RWPE2 (cell line): ENCODE results near the gene ABCA10.

Experiments
- ATAC-seq: fragments of 200-7000 bp; cut with Tn5 transposase; 3 replicates; pipeline ENCODE4 v1.9.1; 2021; ENCODE audit warnings: low read depth
- DNase-seq: peaks from one replicate; pipeline ENCODE4 v3.0.0-alpha.2; 2020; ENCODE audit warnings: low spot score
- H3K27ac ChIP-seq: fragments of 450-650 bp; 2 replicates; pipeline ENCODE4 v1.5.1; 2017; ENCODE audit warnings: mild to moderate bottlenecking; ENCODE audit not compliant: poor library complexity, severe bottlenecking
- H3K27me3 ChIP-seq: fragments of 250-450 bp; sonication (Bioruptor Pico); 2 replicates; pipeline ENCODE4 v1.5.1; 2021; ENCODE audit warnings: mild to moderate bottlenecking, moderate library complexity; ENCODE audit not compliant: insufficient read depth, poor library complexity, severe bottlenecking
- H3K36me3 ChIP-seq: fragments of 250-450 bp; sonication (Bioruptor Pico); 2 replicates; pipeline ENCODE4 v1.5.1; 2020; ENCODE audit warnings: low read depth, mild to moderate bottlenecking, moderate library complexity
- H3K4me1 ChIP-seq: fragments of 250-450 bp; sonication (Bioruptor Pico); 2 replicates; pipeline ENCODE4 v1.5.1; 2021; ENCODE audit warnings: mild to moderate bottlenecking, moderate library complexity; ENCODE audit not compliant: insufficient read depth, poor library complexity, severe bottlenecking
- H3K4me3 ChIP-seq: fragments of 250-450 bp; sonication (Bioruptor Pico); 2 replicates; pipeline ENCODE4 v1.5.1; 2021; ENCODE audit warnings: mild to moderate bottlenecking, moderate library complexity; ENCODE audit not compliant: severe bottlenecking
- H3K9me3 ChIP-seq: fragments of 250-450 bp; sonication (Bioruptor Pico); 2 replicates; pipeline ENCODE4 v1.5.1; 2021; ENCODE audit warnings: mild to moderate bottlenecking, moderate library complexity; ENCODE audit not compliant: severe bottlenecking
- CTCF ChIP-seq: fragments of 450-650 bp; IDR thresholded peaks from one replicate; pipeline ENCODE4 v1.5.1; 2017; ENCODE audit warnings: mild to moderate bottlenecking, moderate library complexity; ENCODE audit not compliant: poor library complexity, severe bottlenecking

Gene ABCA10

DNA sequence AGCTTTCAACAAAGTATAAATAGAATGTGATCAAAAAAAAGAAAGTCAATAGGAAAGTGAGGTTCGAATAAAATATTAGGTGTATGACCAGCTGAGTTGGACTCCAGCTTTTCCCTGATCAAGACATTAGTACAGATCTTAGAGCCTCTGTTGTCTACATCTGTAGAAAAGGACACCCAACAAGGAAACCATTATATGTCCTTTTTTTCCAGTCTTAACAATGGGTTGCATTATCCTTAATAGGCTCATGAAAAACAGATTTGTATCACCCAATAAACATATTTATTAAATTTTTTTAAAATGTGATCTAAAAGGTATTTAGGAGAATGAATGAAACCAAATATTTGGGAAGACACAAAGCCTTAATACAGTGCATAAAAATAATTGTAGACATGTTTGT lies 105.0 kb downstream of the ABCA10 start:
- ATAC-seq = no peak
- no peak for TF ChIP-seq CTCF
- H3K27ac ChIP-seq = no peak overlapping the region
- H3K9me3 ChIP-seq = peaks cover 5% of the 10 kb centered on the region
- no peaks in the 10 kb centered on the region for H3K36me3 ChIP-seq
- no peaks in the 10 kb centered on the region for H3K27me3 ChIP-seq
- no peaks in the 10 kb centered on the region for H3K4me1 ChIP-seq
- DNase-seq = no peak
- no peak overlapping the region for H3K4me3 ChIP-seq

DNA sequence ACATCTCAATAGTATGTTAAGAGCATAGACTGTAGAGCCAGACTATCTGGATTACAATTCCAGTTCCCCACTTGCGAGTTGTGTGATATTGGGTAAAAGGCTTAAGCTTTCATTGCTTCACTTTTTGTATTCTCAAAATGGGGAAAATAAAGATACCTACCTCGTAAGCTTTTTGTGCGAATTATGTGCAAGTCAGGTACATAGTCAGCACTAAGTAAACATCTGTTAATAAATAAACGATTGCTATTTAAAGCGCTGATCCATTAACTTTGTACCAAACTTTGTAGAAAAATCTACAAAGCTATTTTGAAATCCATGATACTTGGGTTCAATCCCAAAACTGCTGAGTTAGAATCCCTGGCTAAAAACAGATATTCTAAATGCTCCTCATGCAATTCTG lies 106.6 kb downstream of the ABCA10 start:
- peaks cover 4% of the 10 kb centered on the region for H3K4me1 ChIP-seq
- no peak overlapping the region for H3K4me3 ChIP-seq
- H3K27me3 ChIP-seq = no peaks in the 10 kb centered on the region
- TF ChIP-seq CTCF = no peak
- H3K27ac ChIP-seq = no peak overlapping the region
- DNase-seq (no peak), ATAC-seq (no peak)
- H3K9me3 ChIP-seq = peaks cover 5% of the 10 kb centered on the region
- no peaks in the 10 kb centered on the region for H3K36me3 ChIP-seq

- no peak for TF ChIP-seq CTCF
- Histone ChIP-seq H3K4me3 (no peak overlapping the region), H3K4me1 (peaks cover 4% of the 10 kb centered on the region), H3K27ac (no peak overlapping the region), H3K36me3 (no peaks in the 10 kb centered on the region), H3K9me3 (no peaks in the 10 kb centered on the region), H3K27me3 (no peaks in the 10 kb centered on the region)
- DNase-seq (no peak), ATAC-seq (no peak)
Measured at GRCh38 chr17:69117855-69118784, 110.5 kb downstream of the ABCA10 start.

DNA sequence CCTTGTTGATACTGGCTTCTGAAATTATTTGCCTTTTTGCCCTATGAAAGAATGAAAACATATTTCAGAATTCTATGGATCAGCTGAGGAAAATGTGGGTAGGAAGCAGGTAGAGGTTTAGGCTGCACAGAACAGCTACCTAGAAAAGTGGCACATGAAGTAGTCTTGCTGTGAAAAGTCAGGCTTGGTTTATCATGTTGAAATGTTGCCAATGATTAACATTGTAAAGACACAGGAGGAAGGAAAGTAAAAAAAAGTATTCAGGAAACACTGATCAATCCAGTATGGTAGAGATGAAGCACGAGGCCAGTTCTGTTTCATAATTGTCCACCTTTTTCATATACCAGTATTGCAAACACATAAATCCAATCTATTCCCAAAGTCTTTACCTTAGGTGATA lies 116.8 kb downstream of the ABCA10 start:
- Histone ChIP-seq H3K27ac (no peak overlapping the region), H3K4me3 (no peak overlapping the region), H3K36me3 (no peaks in the 10 kb centered on the region), H3K9me3 (no peaks in the 10 kb centered on the region), H3K4me1 (no peaks in the 10 kb centered on the region), H3K27me3 (no peaks in the 10 kb centered on the region)
- no peak for TF ChIP-seq CTCF
- no peak for DNase-seq
- ATAC-seq = no peak
